Stomach (tissue), 9 donors: ENCODE data around the gene ATP1B1. TPM values are rescaled to one million over a fixed set of nuclear protein-coding genes. Genes with fewer than 3 reads are reported as not detected.

Experiments
- DNase-seq, 2 donors: peaks; one replicate each; pipeline versions ENCODE4 v3.0.0 to v3.0.0-alpha.2; 2013 to 2019
- H3K27ac ChIP-seq, 5 donors: fragments of 200-600 bp in 4 of 5; sonication (generic) in 4 of 5; one replicate each; pipeline ENCODE4 v1.5.1; 2013 to 2019; ENCODE audit warnings: mild to moderate bottlenecking in 1 of 5, moderate library complexity in 1 of 5
- H3K27me3 ChIP-seq, 3 donors: fragments of 200-600 bp; sonication (generic); one replicate each; pipeline ENCODE4 v1.5.1; 2017 to 2019; ENCODE audit warnings: mixed run types in 1 of 3
- H3K36me3 ChIP-seq, 4 donors: fragments of 200-600 bp; sonication (generic); 1 replicate in 3 of 4; 2 replicates in 1 of 4; pipeline ENCODE4 v1.5.1; 2016 to 2019
- H3K4me1 ChIP-seq, 4 donors: fragments of 200-600 bp; sonication (generic); one replicate each; pipeline ENCODE4 v1.5.1; 2016 to 2019
- H3K4me3 ChIP-seq, 4 donors: fragments of 200-600 bp; sonication (generic) in 3 of 4; one replicate each; pipeline ENCODE4 v1.5.1; 2016 to 2019; ENCODE audit warnings: mild to moderate bottlenecking in 1 of 4
- H3K9me3 ChIP-seq, 4 donors: fragments of 200-600 bp; sonication (generic); one replicate each; pipeline ENCODE4 v1.5.1; 2016 to 2019
- CTCF ChIP-seq, 7 experiments: fragments of 450-650 bp in 4 of 7; fragments of 200-600 bp in 3 of 7; sonication (generic) in 3 of 7; IDR thresholded peaks; one replicate each; pipeline ENCODE4 v1.5.1; 2016 to 2019; ENCODE audit warnings: antibody characterized with exemption in 7 of 7, control low read depth in 2 of 7, mild to moderate bottlenecking in 1 of 7
- EP300 ChIP-seq: sonication (generic); formaldehyde crosslinking; IDR thresholded peaks from one replicate; pipeline ENCODE4 v1.6.1; 2017; ENCODE audit warnings: antibody characterized with exemption
- POLR2A ChIP-seq, 4 donors: fragments of 450-650 bp; IDR thresholded peaks; one replicate each; pipeline ENCODE4 v1.6.1; 2016; ENCODE audit warnings: antibody characterized with exemption in 4 of 4, control low read depth in 2 of 4, mild to moderate bottlenecking in 1 of 4, moderate library complexity in 1 of 4
- POLR2AphosphoS5 ChIP-seq, 3 donors: sonication (generic); formaldehyde crosslinking; IDR thresholded peaks; one replicate each; pipeline ENCODE4 v1.6.1; 2016; ENCODE audit warnings: antibody characterized with exemption in 3 of 3
- WGBS, 5 donors: extraction: QIAGEN DNeasy Blood & Tissue Kit in 3 of 5; methylation state at CpG; one replicate each; pipeline versions ENCODE4 v1.1.5 to v1.1.7; 2013 to 2018; 5-methylcytosine and 5-hydroxymethylcytosine counted together
- intact Hi-C: fragments of 100-400 bp; cut with DNase I; formaldehyde crosslinking; loops from one replicate; pipeline ENCODE4 v1.15.1; 2023; ENCODE audit warnings: low total_unique reads
- polyA plus RNA-seq, 3 donors: library from polyadenylated mRNA; stranded (reverse); fragments of 200-250 nt; gene quantifications; one replicate each; pipeline ENCODE4 v1.2.3, GENCODE V29; 2013
- total RNA-seq, 5 donors: library from RNA; depleted of rRNA; stranded (reverse); fragments of >200 nt; gene quantifications; one replicate each; pipeline versions ENCODE4 v1.1.0 to v1.2.3, GENCODE V29; 2014 to 2016
- donor health status: healthy with polysubstance abuse.
- donor health status: Bipolar disorder and iron deficiency.
- donor health status: healthy.

Gene ATP1B1
- total and polyA plus RNA-seq, 8 donors, result 59.9 to 507 (median 146) TPM

- intact Hi-C loops, result no loop called here
- Histone ChIP-seq H3K27ac (peak overlapping the region in 1 of 5 donors; percentile 38), H3K4me3 (no peak overlapping the region), H3K36me3 (peaks cover 15 to 57% (median 53%) of the 10 kb centered on the region in 4 donors), H3K4me1 (peaks cover 0 to 58% (median 16%) of the 10 kb centered on the region in 4 donors), H3K9me3 (no peaks in the 10 kb centered on the region), H3K27me3 (no peaks in the 10 kb centered on the region)
- no peak for DNase-seq
- TF ChIP-seq CTCF (IDR thresholded peaks at IDR 0.05) (no peak), POLR2AphosphoS5 (IDR thresholded peaks at IDR 0.05) (peak in 1 of 3 donors; percentile 15)
- WGBS, 5 donors, result 50 to 74% (median 63%) methylated on average over 4 of the region's 4 CpGs
Observed at GRCh38 chr1:169132512-169133227, 26.2 kb downstream of the ATP1B1 start.

DNA sequence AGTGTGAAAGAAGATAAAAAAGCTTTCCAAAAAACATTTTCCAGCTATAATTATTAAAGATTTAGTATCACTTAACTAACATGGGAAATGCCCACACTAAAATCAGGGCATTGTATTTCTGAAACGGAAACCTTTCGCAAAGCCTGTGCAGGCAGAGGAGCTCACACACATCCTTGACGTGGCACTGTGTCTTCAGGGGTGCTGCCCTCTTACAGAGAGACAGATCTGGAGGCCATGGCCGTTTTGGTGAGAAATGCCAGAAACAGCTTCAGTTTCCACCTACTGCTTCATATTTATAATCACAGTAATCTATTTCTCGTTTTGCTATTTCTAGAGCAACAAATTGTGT, 26.7 kb downstream of the ATP1B1 start:
- Histone ChIP-seq H3K4me1 (peaks cover 0 to 53% (median 16%) of the 10 kb centered on the region in 4 donors), H3K9me3 (no peaks in the 10 kb centered on the region), H3K36me3 (peaks cover 12 to 51% (median 47%) of the 10 kb centered on the region in 4 donors), H3K4me3 (no peak overlapping the region), H3K27me3 (no peaks in the 10 kb centered on the region), H3K27ac (peak overlapping the region in 3 of 5 donors; percentile 34 to 38 (median 38))
- 71 to 78% (median 74%) methylated on average over 5 of the region's 5 CpGs for WGBS, 5 donors
- TF ChIP-seq CTCF (IDR thresholded peaks at IDR 0.05) (no peak), POLR2A (IDR thresholded peaks at IDR 0.05) (no peak), EP300 (no peak), POLR2AphosphoS5 (IDR thresholded peaks at IDR 0.05) (peak in 1 of 3 donors; percentile 58)
- no peak for DNase-seq
- intact Hi-C loops, result no loop called here

DNA sequence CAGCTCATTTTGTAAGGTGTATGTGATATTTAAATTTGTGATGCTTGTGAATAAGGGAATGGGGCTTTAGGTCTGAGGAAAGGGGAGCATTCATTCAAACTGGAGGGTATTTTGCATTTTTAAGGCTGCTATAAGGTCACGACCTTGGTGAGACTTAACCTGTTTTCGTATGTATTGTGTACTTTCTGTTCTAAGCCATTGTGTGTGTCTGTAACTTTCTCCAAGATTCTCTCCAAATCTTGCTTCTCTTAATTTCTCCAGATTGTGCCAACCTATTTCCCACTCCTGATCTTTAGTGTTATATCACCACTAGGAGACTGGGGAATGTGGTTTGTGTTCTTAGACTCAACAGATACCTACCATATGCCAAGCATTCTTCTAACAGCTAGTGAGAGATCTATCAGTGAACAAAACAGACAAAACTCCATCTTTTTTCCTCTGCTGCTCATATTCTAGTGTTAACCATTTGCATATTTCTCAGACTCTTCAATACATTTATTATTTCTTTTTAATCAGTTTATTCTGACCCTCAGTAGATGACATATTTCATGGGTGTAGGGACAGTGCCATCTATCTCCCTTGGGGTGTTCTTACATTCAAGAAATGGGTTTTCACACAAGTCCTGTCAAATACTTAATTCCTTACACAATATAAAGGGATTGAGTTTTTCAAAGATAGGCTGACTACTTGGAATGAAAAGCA, 27.5 kb downstream of the ATP1B1 start:
- Histone ChIP-seq H3K27me3 (no peaks in the 10 kb centered on the region), H3K4me3 (no peak overlapping the region), H3K9me3 (no peaks in the 10 kb centered on the region), H3K36me3 (peaks cover 11 to 44% (median 40%) of the 10 kb centered on the region in 4 donors), H3K27ac (peak overlapping the region in 2 of 5 donors; percentile 34 to 38), H3K4me1 (peaks cover 0 to 46% (median 13%) of the 10 kb centered on the region in 4 donors)
- peak in 1 of 7 experiments; percentile 6 for TF ChIP-seq CTCF (IDR thresholded peaks at IDR 0.05)
- TF ChIP-seq POLR2A (IDR thresholded peaks at IDR 0.05), result no peak
- TF ChIP-seq POLR2AphosphoS5 (IDR thresholded peaks at IDR 0.05), result peak in 1 of 3 donors; percentile 46
- TF ChIP-seq EP300, result no peak
- WGBS, 5 donors, result 61 to 86% (median 71%) methylated on average over 2 of the region's 2 CpGs
- DNase-seq, result no peak
- intact Hi-C loops, result no loop called here

- TF ChIP-seq CTCF (IDR thresholded peaks at IDR 0.05) (no peak), EP300 (no peak), POLR2A (IDR thresholded peaks at IDR 0.05) (no peak), POLR2AphosphoS5 (IDR thresholded peaks at IDR 0.05) (no peak)
- H3K27me3 ChIP-seq, result no peaks in the 10 kb centered on the region
- H3K36me3 ChIP-seq, result peaks cover 0 to 11% (median 8%) of the 10 kb centered on the region in 4 donors
- H3K4me3 ChIP-seq, result no peak overlapping the region
- H3K4me1 ChIP-seq, result peaks cover 0 to 18% (median 7%) of the 10 kb centered on the region in 4 donors
- H3K9me3 ChIP-seq, result no peaks in the 10 kb centered on the region
- 86 to 96% (median 93%) methylated on average over 4 of the region's 4 CpGs for WGBS, 5 donors
- intact Hi-C loops, result no loop called here
- H3K27ac ChIP-seq, result no peak overlapping the region
- DNase-seq, result no peak
Observed at GRCh38 chr1:169137357-169137756, 30.9 kb downstream of the ATP1B1 start.
